H1 (cell line): ENCODE measurements around the gene NOP16. TPM values are rescaled to one million over a fixed set of nuclear protein-coding genes. Genes with fewer than 3 reads are reported as not detected.

Experiments
- CTCF ChIA-PET: fragments of 300-600 bp; sonication (Branson Sonifier 250); formaldehyde crosslinking; loops from one replicate; lab custom pipeline; 2021; ENCODE audit not compliant: partially characterized antibody; lab: Charles Lee
- POLR2A ChIA-PET: fragments of 300-600 bp; sonication (Branson Sonifier 250); formaldehyde crosslinking; loops from one replicate; lab custom pipeline; 2021; ENCODE audit warnings: inconsistent platforms; ENCODE audit not compliant: partially characterized antibody; lab: Charles Lee
- DNase-seq, 2 experiments: peaks; one replicate each; pipeline versions ENCODE4 v3.0.0 to v3.0.0-alpha.2; 2010 to 2022; ENCODE audit warnings: low spot score in 2 of 2, low read depth in 1 of 2, mixed read lengths in 1 of 2
- FAIRE-seq: peaks from 2 replicates; lab custom pipeline; 2011; peaks lifted over from hg19 to GRCh38; lab: Jason Lieb, UNC
- H2AFZ ChIP-seq: 2 replicates; pipeline ENCODE4 v1.8.1; 2012; ENCODE audit warnings: low read length, inconsistent platforms
- H2AK5ac ChIP-seq: 2 replicates; pipeline ENCODE4 v1.6.1; 2013; ENCODE audit warnings: low read depth, low read length
- H2BK120ac ChIP-seq: replicated peaks from 2 replicates; pipeline ENCODE3; 2013; ENCODE audit warnings: low read depth, low read length, inconsistent platforms
- H2BK12ac ChIP-seq: 2 replicates; pipeline ENCODE4 v1.6.1; 2013; ENCODE audit warnings: low read depth, low read length
- H2BK15ac ChIP-seq: 2 replicates; pipeline ENCODE4 v1.6.1; 2013; ENCODE audit warnings: low read length
- H2BK20ac ChIP-seq: 2 replicates; pipeline ENCODE4 v1.6.1; 2013; ENCODE audit warnings: low read length
- H2BK5ac ChIP-seq: 2 replicates; pipeline ENCODE4 v1.6.1; 2013; ENCODE audit warnings: low read depth, low read length
- H3K14ac ChIP-seq: 2 replicates; pipeline ENCODE4 v1.6.1; 2013; ENCODE audit warnings: inconsistent platforms; ENCODE audit not compliant: insufficient read length
- H3K18ac ChIP-seq: 2 replicates; pipeline ENCODE4 v1.6.1; 2013; ENCODE audit warnings: low read length; ENCODE audit errors: extremely low read depth
- H3K23ac ChIP-seq: 2 replicates; pipeline ENCODE4 v1.6.1; 2013; ENCODE audit warnings: inconsistent platforms; ENCODE audit not compliant: insufficient read length
- H3K23me2 ChIP-seq: 2 replicates; pipeline ENCODE4 v1.6.1; 2013; ENCODE audit warnings: low read depth, low read length
- H3K27ac ChIP-seq: 2 replicates; pipeline ENCODE4 v1.6.1; 2011; ENCODE audit warnings: low read depth, low read length, inconsistent platforms
- H3K27me3 ChIP-seq, 4 experiments: replicated peaks in 1 of 4; 1 replicate in 1 of 4; 2 replicates in 3 of 4; pipeline versions ENCODE4 v1.6.1 to v1.8.1; 2011 to 2013; ENCODE audit warnings: low read length in 3 of 4, mild to moderate bottlenecking in 3 of 4, inconsistent platforms in 2 of 4, mixed read lengths in 2 of 4, moderate library complexity in 1 of 4; ENCODE audit not compliant: control insufficient read depth in 3 of 4, insufficient read depth in 3 of 4; ENCODE audit errors: extremely low read depth in 1 of 4
- H3K36me3 ChIP-seq, 4 experiments: 2 replicates each; pipeline versions ENCODE4 v1.6.1 to v1.8.1; 2011 to 2013; ENCODE audit warnings: mild to moderate bottlenecking in 4 of 4, low read length in 3 of 4, moderate library complexity in 2 of 4, control low read depth in 1 of 4, inconsistent platforms in 1 of 4; ENCODE audit not compliant: insufficient read depth in 4 of 4, control insufficient read depth in 2 of 4
- H3K4ac ChIP-seq: replicated peaks from 2 replicates; pipeline ENCODE3; 2013; ENCODE audit warnings: low read length, low read depth, mixed read lengths, inconsistent platforms; ENCODE audit not compliant: insufficient read length
- H3K4me1 ChIP-seq, 4 experiments: replicated peaks in 1 of 4; 1 replicate in 1 of 4; 2 replicates in 3 of 4; pipeline versions ENCODE4 v1.6.1 to v1.8.1; 2011 to 2013; ENCODE audit warnings: low read length in 3 of 4, inconsistent platforms in 2 of 4, mixed read lengths in 1 of 4; ENCODE audit not compliant: insufficient read depth in 4 of 4, control insufficient read depth in 3 of 4
- H3K4me2 ChIP-seq, 2 experiments: 2 replicates each; pipeline versions ENCODE4 v1.6.1 to v1.8.1; 2011 to 2013; ENCODE audit warnings: low read depth in 2 of 2, low read length in 2 of 2, control low read depth in 1 of 2, inconsistent platforms in 1 of 2, mild to moderate bottlenecking in 1 of 2; ENCODE audit not compliant: insufficient read depth in 1 of 2
- H3K4me3 ChIP-seq, 4 experiments: fragments of 200-600, 300-600 bp in 1 of 4; sonication (generic), shearing (Covaris generic), sonication (Bioruptor Twin) in 1 of 4; 2 replicates each; pipeline versions ENCODE4 v1.5.1 to v1.8.1; 2011 to 2016; ENCODE audit warnings: low read length in 4 of 4, low read depth in 3 of 4, control low read depth in 2 of 4, inconsistent platforms in 2 of 4, mild to moderate bottlenecking in 2 of 4, mixed read lengths in 1 of 4, moderate library complexity in 1 of 4; ENCODE audit not compliant: insufficient read depth in 2 of 4; ENCODE audit errors: extremely low read depth in 1 of 4
- H3K56ac ChIP-seq: replicated peaks from 2 replicates; pipeline ENCODE3; 2013; ENCODE audit warnings: low read depth, mild to moderate bottlenecking, mixed read lengths, low read length, inconsistent platforms; ENCODE audit not compliant: insufficient read length
- H3K79me1 ChIP-seq: 2 replicates; pipeline ENCODE4 v1.6.1; 2013; ENCODE audit warnings: low read depth, low read length, control low read depth
- H3K79me2 ChIP-seq, 2 experiments: 2 replicates each; pipeline versions ENCODE4 v1.6.1 to v1.8.1; 2012 to 2013; ENCODE audit warnings: low read length in 2 of 2, mild to moderate bottlenecking in 2 of 2, inconsistent platforms in 1 of 2; ENCODE audit not compliant: insufficient read depth in 2 of 2, control insufficient read depth in 1 of 2
- H3K9ac ChIP-seq, 4 experiments: replicated peaks in 1 of 4; 1 replicate in 1 of 4; 2 replicates in 3 of 4; pipeline versions ENCODE4 v1.6.1 to v1.8.1; 2011 to 2013; ENCODE audit warnings: low read depth in 3 of 4, low read length in 3 of 4, control low read depth in 2 of 4, mild to moderate bottlenecking in 2 of 4, moderate library complexity in 2 of 4, inconsistent platforms in 1 of 4; ENCODE audit errors: extremely low read depth in 1 of 4
- H3K9me3 ChIP-seq, 2 experiments: 2 replicates each; pipeline versions ENCODE4 v1.6.1 to v1.8.1; 2012 to 2013; ENCODE audit warnings: mild to moderate bottlenecking in 2 of 2, moderate library complexity in 2 of 2, control low read depth in 1 of 2, inconsistent platforms in 1 of 2, low read depth in 1 of 2, low read length in 1 of 2, mixed read lengths in 1 of 2; ENCODE audit not compliant: insufficient read depth in 2 of 2
- H4K20me1 ChIP-seq, 2 experiments: replicated peaks in 1 of 2; 2 replicates each; pipeline versions ENCODE3 to v1.8.1; 2011 to 2013; ENCODE audit warnings: inconsistent platforms in 2 of 2, low read length in 2 of 2, mild to moderate bottlenecking in 1 of 2; ENCODE audit not compliant: insufficient read depth in 2 of 2, control insufficient read depth in 1 of 2
- H4K5ac ChIP-seq: 2 replicates; pipeline ENCODE4 v1.6.1; 2013; ENCODE audit warnings: low read length, low read depth, mixed read lengths, inconsistent platforms; ENCODE audit not compliant: insufficient read length
- H4K8ac ChIP-seq: 2 replicates; pipeline ENCODE4 v1.8.0; 2013; ENCODE audit warnings: mild to moderate bottlenecking, moderate library complexity, low read length, inconsistent platforms; ENCODE audit not compliant: insufficient read depth; ENCODE audit errors: extremely low read depth
- H4K91ac ChIP-seq: replicated peaks from 2 replicates; pipeline ENCODE3; 2013; ENCODE audit warnings: low read length, mixed read lengths, inconsistent platforms; ENCODE audit not compliant: insufficient read length
- CEBPB ChIP-seq: IDR thresholded peaks from 2 replicates; pipeline ENCODE4 v1.6.1; 2012; ENCODE audit warnings: low read depth, low read length
- CTCF ChIP-seq, 3 experiments: IDR thresholded peaks; 1 replicate in 2 of 3; 2 replicates in 1 of 3; pipeline versions ENCODE4 v1.5.1 to v1.6.1; 2011; ENCODE audit warnings: low read length in 3 of 3, mild to moderate bottlenecking in 3 of 3, inconsistent platforms in 2 of 3, low read depth in 1 of 3, moderate library complexity in 1 of 3; ENCODE audit not compliant: insufficient read depth in 1 of 3; ENCODE audit errors: control extremely low read depth in 1 of 3
- EGR1 ChIP-seq: IDR thresholded peaks from 2 replicates; pipeline ENCODE4 v1.6.1; 2011; ENCODE audit warnings: low read depth, low read length, borderline replicate concordance
- GTF2F1 ChIP-seq: IDR thresholded peaks from 2 replicates; pipeline ENCODE4 v1.6.1; 2012; ENCODE audit warnings: low read depth, low read length, improper control_type of control experiment, borderline replicate concordance
- KDM4A ChIP-seq: IDR thresholded peaks from one replicate; pipeline ENCODE4 v1.7.1; 2012; ENCODE audit warnings: low read depth, mild to moderate bottlenecking, moderate library complexity, low read length, inconsistent platforms; ENCODE audit not compliant: severe bottlenecking
- POLR2A ChIP-seq, 2 experiments: IDR thresholded peaks; 1 replicate in 1 of 2; 2 replicates in 1 of 2; pipeline ENCODE4 v1.6.1; 2011; ENCODE audit warnings: low read depth in 2 of 2, low read length in 2 of 2, mild to moderate bottlenecking in 2 of 2; ENCODE audit errors: control extremely low read depth in 1 of 2
- RAD21 ChIP-seq, 2 experiments: IDR thresholded peaks in 1 of 2; conservative IDR thresholded peaks in 1 of 2; 2 replicates each; pipeline ENCODE4 v1.6.1; 2011; ENCODE audit warnings: low read depth in 2 of 2, low read length in 2 of 2, improper control_type of control experiment in 1 of 2, inconsistent platforms in 1 of 2, mild to moderate bottlenecking in 1 of 2, moderate library complexity in 1 of 2
- RNF2 ChIP-seq: fragments of 200-900, 300-1000 bp; sonication (generic); IDR thresholded peaks from 2 replicates; pipeline ENCODE4 v1.7.1; 2016; ENCODE audit warnings: borderline replicate concordance, low read depth, mild to moderate bottlenecking, antibody characterized with exemption, low read length; ENCODE audit not compliant: poor library complexity, severe bottlenecking; ENCODE audit errors: missing control alignments
- RXRA ChIP-seq: IDR thresholded peaks from 2 replicates; pipeline ENCODE4 v1.6.1; 2011; ENCODE audit warnings: low read depth, mild to moderate bottlenecking, low read length, moderate library complexity; ENCODE audit not compliant: insufficient read depth
- SRF ChIP-seq: IDR thresholded peaks from 2 replicates; pipeline ENCODE4 v1.6.1; 2011; ENCODE audit warnings: mild to moderate bottlenecking, low read depth, low read length, moderate library complexity
- TAF7 ChIP-seq: optimal IDR thresholded peaks from 2 replicates; pipeline ENCODE3; 2011; ENCODE audit warnings: low read depth, mild to moderate bottlenecking, inconsistent platforms, low read length, moderate library complexity, borderline replicate concordance
- WGBS, 2 experiments: shearing (Covaris generic) in 1 of 2; methylation state at CpG; one replicate each; pipeline versions ENCODE4 v1.1.6 to v1.1.7; 2013 to 2015; ENCODE audit warnings: low lambda C conversion rate in 2 of 2, mixed read lengths in 2 of 2, inconsistent platforms in 1 of 2, low coverage in 1 of 2, missing lambda C conversion rate in 1 of 2; ENCODE audit not compliant: insufficient replicate concordance in 2 of 2, insufficient coverage in 1 of 2, insufficient read length in 1 of 2; ENCODE audit errors: extremely low coverage in 1 of 2, missing lambda C conversion rate in 1 of 2; 5-methylcytosine and 5-hydroxymethylcytosine counted together
- polyA plus RNA-seq, 7 experiments: library from polyadenylated mRNA; depleted of rRNA in 3 of 7; stranded (reverse) in 5 of 7; unstranded in 2 of 7; fragments of >200 nt in 5 of 7; fragments of 200-250 nt in 2 of 7; gene quantifications; 1 replicate in 5 of 7; 2 replicates in 1 of 7; 4 replicates in 1 of 7; pipeline versions ENCODE4 v1.2.1 to v1.2.3, GENCODE V29; 2011 to 2013; ENCODE audit warnings: missing spikeins in 2 of 7, mixed read lengths in 2 of 7
- total RNA-seq: library from RNA; stranded (reverse); fragmentation: NEBNext Ultra II Directional; extraction: Animal tissue kit (Norgen Biotek cat#: 25700); gene quantifications from 2 replicates; pipeline ENCODE4 v1.2.1, GENCODE V29; 2021

Gene NOP16
- total and polyA plus RNA-seq, 2 of the 8 experiments (the other 6 are each of a cell fraction or from before 2014, with no cell fraction given) = 46.9 to 65.2 TPM

- Histone ChIP-seq H2BK20ac (no peak overlapping the region), H3K4me3 (no peak overlapping the region), H3K18ac (no peak overlapping the region), H3K27ac (no peak overlapping the region), H4K5ac (no peak overlapping the region), H2BK15ac (no peak overlapping the region), H2BK120ac (no peak overlapping the region), H2BK5ac (no peak overlapping the region), H3K4me2 (no peak overlapping the region), H3K36me3 (no peaks in the 10 kb centered on the region), H3K9ac (no peak overlapping the region), H4K91ac (no peak overlapping the region), H4K20me1 (peaks cover 0 to 2% of the 10 kb centered on the region in 2 experiments), H3K79me2 (no peaks in the 10 kb centered on the region), H2AFZ (no peak overlapping the region), H3K9me3 (peaks cover 14 to 17% of the 10 kb centered on the region in 2 experiments; a peak in 2 of 4 replicates), H3K56ac (no peak overlapping the region), H3K14ac (no peak overlapping the region), H3K79me1 (no peaks in the 10 kb centered on the region), H3K27me3 (peaks cover 0 to 11% (median 9%) of the 10 kb centered on the region in 4 experiments; a peak in 6 of 7 replicates), H3K4me1 (peaks cover 0 to 3% (median 0%) of the 10 kb centered on the region in 4 experiments; a peak in 4 of 7 replicates), H3K23me2 (no peaks in the 10 kb centered on the region; the same call in 1 of the 2 replicates), H3K23ac (no peak overlapping the region), H4K8ac (no peak overlapping the region), H2AK5ac (no peak overlapping the region), H3K4ac (no peak overlapping the region), H2BK12ac (no peak overlapping the region)
- POLR2A ChIA-PET = no interaction called here
- no peak for DNase-seq
- WGBS, 2 experiments = 87% methylated on average over 5 of the region's 5 CpGs; no CpG with 5 or more reads in 1 of the 2 experiments
- CTCF ChIA-PET = interaction anchor here (0.7 to 1.5 kb wide), 2 partner anchors 13 to 154 kb away, joined by 3 to 5 read pairs; no protein-coding TSS in a partner anchor
- FAIRE-seq = no peak
- no peak for TF ChIP-seq SRF
- no peak for TF ChIP-seq EGR1
- TF ChIP-seq GTF2F1 = no peak
- TF ChIP-seq KDM4A = no peak
- no peak for TF ChIP-seq POLR2A (IDR thresholded peaks at IDR 0.05; ENCODE audit: control extremely low read depth in 1 of 2, low read depth in 2 of 2, low read length in 2 of 2)
- no peak for TF ChIP-seq CTCF (IDR thresholded peaks at IDR 0.05; ENCODE audit: control extremely low read depth in 1 of 3, insufficient read depth in 1 of 3, low read depth in 1 of 3, low read length in 3 of 3)
- no peak for TF ChIP-seq TAF7
- TF ChIP-seq CEBPB = no peak
- no peak for TF ChIP-seq RAD21 (IDR thresholded peaks at IDR 0.05 in 1 of 2, conservative IDR thresholded peaks at IDR 0.05 in 1 of 2; ENCODE audit: low read depth in 2 of 2, low read length in 2 of 2)
- TF ChIP-seq RXRA = no peak
- no peak for TF ChIP-seq RNF2
These were observed 31.7 kb upstream of the NOP16 start for GRCh38 chr5:176420086-176420485.
